T47D (cell line): ENCODE data around the gene OR8G1.
"Not testable (repeated sequence)": the region's sequence is repeated elsewhere in the genome, so short reads cannot be mapped to it uniquely, and the experiment has no call there.

Experiments used
- DNase-seq, 2 experiments: peaks; one replicate each; pipeline versions ENCODE4 v3.0.0 to v3.0.0-alpha.2; 2011 to 2012; ENCODE audit warnings: low read depth in 1 of 2, low spot score in 1 of 2
- JUND ChIP-seq: IDR thresholded peaks from 2 replicates; pipeline ENCODE4 v1.6.1; 2012; ENCODE audit warnings: low read depth
- in situ Hi-C: cut with HindIII; loops from 2 replicates; pipeline ENCODE4 v1.10.0; 2016; ENCODE audit warnings: low sequenced_read_pairs, low pct_unique_long_range_greater_than_20kb

OR8G1 gene

GRCh38 chr11:124210421-124210820 lies 30.5 kb upstream of the OR8G1 start:
- TF ChIP-seq JUND = no peak
- in situ Hi-C loops = no loop called here
- DNase-seq = no peak

GRCh38 chr11:124211321-124211720 lies 29.6 kb upstream of the OR8G1 start:
- no peak for TF ChIP-seq JUND
- in situ Hi-C loops = no loop called here
- DNase-seq = no peak

- TF ChIP-seq JUND = no peak
- in situ Hi-C loops = no loop called here
- DNase-seq = no peak
Measured at GRCh38 chr11:124214027-124214426, 26.9 kb upstream of the OR8G1 start.

GRCh38 chr11:124219126-124219525 lies 21.8 kb upstream of the OR8G1 start:
- in situ Hi-C loops = no loop called here
- no peak for DNase-seq
- no peak for TF ChIP-seq JUND

GRCh38 chr11:124222407-124222806 lies 18.5 kb upstream of the OR8G1 start:
- DNase-seq = no peak
- in situ Hi-C loops = no loop called here
- no peak for TF ChIP-seq JUND

GRCh38 chr11:124224618-124225423 lies 16.1 kb upstream of the OR8G1 start:
- in situ Hi-C loops, DNase-seq: not testable (repeated sequence)

GRCh38 chr11:124225471-124225870 lies 15.4 kb upstream of the OR8G1 start:
- no peak for DNase-seq
- in situ Hi-C loops = no loop called here
- no peak for TF ChIP-seq JUND

GRCh38 chr11:124233376-124233775 lies 7.5 kb upstream of the OR8G1 start:
- in situ Hi-C loops = no loop called here
- no peak for TF ChIP-seq JUND
- no peak for DNase-seq

- in situ Hi-C loops = no loop called here
- no peak for DNase-seq
- no peak for TF ChIP-seq JUND
Measured at GRCh38 chr11:124238512-124238911, 2.4 kb upstream of the OR8G1 start.

- DNase-seq, in situ Hi-C loops: not testable (repeated sequence)
Measured at GRCh38 chr11:124249869-124250268, 9.0 kb downstream of the OR8G1 start.

GRCh38 chr11:124256076-124256475 lies 15.2 kb downstream of the OR8G1 start, which contains the start of gene OR8G5:
Gene OR8G5, plus strand, starts transcription at chr11:124256376. Its CDS starts 8,556 bp downstream, at chr11:124264932.
- TF ChIP-seq JUND = no peak; the same call in 1 of the 2 replicates
- in situ Hi-C loops = no loop called here
- no peak for DNase-seq

GRCh38 chr11:124265041-124265440 lies 24.1 kb downstream of the OR8G1 start:
- in situ Hi-C loops, DNase-seq: not testable (repeated sequence)

GRCh38 chr11:124270886-124271285 lies 30.0 kb downstream of the OR8G1 start:
- DNase-seq, in situ Hi-C loops: not testable (repeated sequence)

GRCh38 chr11:124274000-124274399 lies 33.1 kb downstream of the OR8G1 start:
- TF ChIP-seq JUND = no peak
- no peak for DNase-seq
- in situ Hi-C loops = no loop called here
